Ovary (tissue), 3 donors: ENCODE measurements around the gene MORN5.

ENCODE experiments used
- CTCF ChIP-seq, 3 donors: fragments of 450-650 bp in 2 of 3; fragments of 200-600 bp in 1 of 3; IDR thresholded peaks; one replicate each; pipeline versions ENCODE4 v1.5.1 to v1.8.0; 2016 to 2022; ENCODE audit warnings: antibody characterized with exemption in 3 of 3, mild to moderate bottlenecking in 1 of 3
- EP300 ChIP-seq: sonication (generic); formaldehyde crosslinking; IDR thresholded peaks from one replicate; pipeline ENCODE4 v1.6.1; 2017; ENCODE audit warnings: antibody characterized with exemption
- POLR2A ChIP-seq: fragments of 450-650 bp; IDR thresholded peaks from one replicate; pipeline ENCODE4 v1.6.1; 2017; ENCODE audit warnings: antibody characterized with exemption, mild to moderate bottlenecking, moderate library complexity
- donor health status: DM: no; HTN: no; CAD: no.

- no peak for TF ChIP-seq POLR2A
- no peak for TF ChIP-seq CTCF (IDR thresholded peaks at IDR 0.05)
- no peak for TF ChIP-seq EP300
Observed at GRCh38 chr9:122183501-122183900, 23.8 kb downstream of the MORN5 start.
